Neuronal stem cell (in vitro differentiated cells): ENCODE results near the gene PTPRCAP.

ENCODE experiments used
- DNase-seq: peaks from one replicate; pipeline ENCODE4 v3.0.0-alpha.2; 2013; ENCODE audit warnings: low spot score
- H2AFZ ChIP-seq: one replicate; pipeline ENCODE4 v1.6.1; 2013; ENCODE audit warnings: mild to moderate bottlenecking, low read length, inconsistent platforms
- H2AK5ac ChIP-seq: 2 replicates; pipeline ENCODE4 v1.6.1; 2013; ENCODE audit warnings: low read depth, mild to moderate bottlenecking, inconsistent platforms, low read length, moderate library complexity, mixed read lengths
- H2BK120ac ChIP-seq: 2 replicates; pipeline ENCODE4 v1.6.1; 2013; ENCODE audit warnings: low read depth, mild to moderate bottlenecking, inconsistent platforms, low read length, moderate library complexity, mixed read lengths
- H2BK12ac ChIP-seq: one replicate; pipeline ENCODE4 v1.6.1; 2013; ENCODE audit warnings: low read length, inconsistent platforms
- H2BK15ac ChIP-seq: 2 replicates; pipeline ENCODE4 v1.6.1; 2013; ENCODE audit warnings: mild to moderate bottlenecking, low read length, inconsistent platforms, mixed read lengths
- H2BK5ac ChIP-seq: one replicate; pipeline ENCODE4 v1.6.1; 2013; ENCODE audit warnings: inconsistent platforms, mild to moderate bottlenecking, low read length, moderate library complexity
- H3K14ac ChIP-seq: one replicate; pipeline ENCODE4 v1.6.1; 2013; ENCODE audit warnings: low read length, inconsistent platforms
- H3K18ac ChIP-seq: 2 replicates; pipeline ENCODE4 v1.6.1; 2013; ENCODE audit warnings: low read length, inconsistent platforms
- H3K23ac ChIP-seq: 2 replicates; pipeline ENCODE4 v1.6.1; 2013; ENCODE audit warnings: low read depth, mild to moderate bottlenecking, mixed read lengths, low read length, inconsistent platforms; ENCODE audit not compliant: poor library complexity
- H3K27ac ChIP-seq: replicated peaks from 3 replicates; pipeline ENCODE4 v1.5.1; 2013; ENCODE audit warnings: low read length, inconsistent platforms
- H3K27me3 ChIP-seq, 3 experiments: 2 replicates each; pipeline ENCODE4 v1.6.1; 2013; ENCODE audit warnings: low read length in 3 of 3, mild to moderate bottlenecking in 2 of 3, inconsistent platforms in 1 of 3, low read depth in 1 of 3, mixed read lengths in 1 of 3, moderate library complexity in 1 of 3; ENCODE audit not compliant: control insufficient read depth in 3 of 3, insufficient read depth in 3 of 3
- H3K36me3 ChIP-seq, 2 donors: replicated peaks in 1 of 2; 2 replicates each; pipeline ENCODE4 v1.6.1; 2013; ENCODE audit warnings: low read length in 2 of 2; ENCODE audit not compliant: control insufficient read depth in 2 of 2, insufficient read depth in 2 of 2
- H3K4ac ChIP-seq: 2 replicates; pipeline ENCODE4 v1.6.1; 2013; ENCODE audit warnings: inconsistent platforms, mild to moderate bottlenecking, low read length, moderate library complexity
- H3K4me1 ChIP-seq, 2 donors: 1 replicate in 1 of 2; 2 replicates in 1 of 2; pipeline ENCODE4 v1.6.1; 2013; ENCODE audit warnings: low read length in 2 of 2, low read depth in 1 of 2; ENCODE audit not compliant: control insufficient read depth in 2 of 2, insufficient read depth in 1 of 2
- H3K4me2 ChIP-seq: one replicate; pipeline ENCODE4 v1.6.1; 2013; ENCODE audit warnings: mild to moderate bottlenecking, low read length, inconsistent platforms; ENCODE audit not compliant: insufficient read depth, poor library complexity, severe bottlenecking
- H3K4me3 ChIP-seq, 2 donors: 2 replicates each; pipeline ENCODE4 v1.5.1; 2013; ENCODE audit warnings: low read length in 2 of 2, mild to moderate bottlenecking in 2 of 2, inconsistent platforms in 1 of 2, moderate library complexity in 1 of 2
- H3K79me1 ChIP-seq: one replicate; pipeline ENCODE4 v1.6.1; 2013; ENCODE audit warnings: low read depth, mild to moderate bottlenecking, inconsistent platforms, low read length, moderate library complexity
- H3K9ac ChIP-seq: one replicate; pipeline ENCODE4 v1.6.1; 2013; ENCODE audit warnings: mild to moderate bottlenecking, low read depth, low read length, inconsistent platforms; ENCODE audit not compliant: poor library complexity
- H3K9me3 ChIP-seq, 2 donors: replicated peaks in 1 of 2; 2 replicates each; pipeline versions ENCODE3 to v1.6.1; 2013; ENCODE audit warnings: low read length in 2 of 2, mild to moderate bottlenecking in 2 of 2, inconsistent platforms in 1 of 2, low read depth in 1 of 2, mixed read lengths in 1 of 2, moderate library complexity in 1 of 2; ENCODE audit not compliant: control insufficient read depth in 2 of 2, insufficient read depth in 1 of 2
- H4K8ac ChIP-seq: one replicate; pipeline ENCODE4 v1.6.1; 2013; ENCODE audit warnings: low read depth, mild to moderate bottlenecking, inconsistent platforms, low read length, moderate library complexity
- H4K91ac ChIP-seq: one replicate; pipeline ENCODE4 v1.6.1; 2013; ENCODE audit warnings: low read length, low read depth, mild to moderate bottlenecking, inconsistent platforms; ENCODE audit not compliant: poor library complexity
- WGBS, 2 donors: extraction: QIAGEN DNeasy Blood & Tissue Kit; methylation state at CpG; one replicate each; pipeline ENCODE4 v1.1.7; 2013; ENCODE audit warnings: missing lambda C conversion rate in 2 of 2, mixed read lengths in 1 of 2; ENCODE audit not compliant: insufficient read length in 2 of 2, insufficient replicate concordance in 1 of 2; ENCODE audit errors: extremely low coverage in 2 of 2; 5-methylcytosine and 5-hydroxymethylcytosine counted together

Gene PTPRCAP

DNA sequence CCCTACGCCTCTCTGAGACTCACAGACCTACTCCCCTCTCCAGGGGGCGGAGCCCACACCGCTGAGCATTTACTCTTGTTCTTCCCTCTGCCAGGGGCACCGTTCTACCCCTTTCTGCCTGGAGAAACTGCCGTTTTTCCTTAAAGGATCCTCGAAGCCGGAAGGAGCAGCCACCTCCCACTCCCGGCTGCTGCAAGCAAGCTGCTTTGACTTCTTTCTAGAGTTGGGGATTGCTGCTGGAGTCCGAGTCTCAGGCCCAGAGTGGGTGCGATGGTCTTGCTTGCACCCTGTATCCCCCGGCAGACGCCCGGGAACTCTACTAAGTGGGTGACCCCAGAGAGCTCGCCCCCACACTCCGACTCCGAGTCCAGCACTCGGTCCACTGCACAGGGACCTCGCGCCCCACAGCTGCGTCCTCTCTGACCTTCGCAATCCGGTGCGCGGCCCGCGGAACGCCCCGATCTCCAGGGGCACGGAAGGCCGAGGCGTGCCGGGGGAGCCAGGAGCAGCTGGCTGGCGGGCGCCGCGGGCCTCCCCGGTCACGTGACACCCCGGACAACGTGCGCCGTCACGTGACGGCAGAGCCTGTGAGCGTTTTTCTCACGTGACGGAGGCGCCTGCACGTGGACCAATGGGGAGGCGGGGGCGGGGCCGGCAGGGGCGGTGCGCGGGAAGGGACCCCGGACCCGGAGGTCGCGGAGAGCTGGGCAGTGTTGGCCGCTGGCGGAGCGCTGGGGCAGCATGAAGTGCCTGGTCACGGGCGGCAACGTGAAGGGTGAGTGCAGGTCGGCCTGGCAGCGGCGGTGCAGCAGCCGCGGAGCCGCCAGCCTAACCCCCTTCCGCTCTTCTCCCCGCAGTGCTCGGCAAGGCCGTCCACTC is 45.9 kb downstream of the PTPRCAP start, which contains the start of gene RAD9A:
Gene RAD9A (plus strand): TSS at position 683 of the 879 bp plus-strand sequence. CDS start 59 bp downstream, at position 742.
- H3K14ac ChIP-seq, result peak within 1 kb of the TSS; percentile 89
- DNase-seq, result peak; percentile 93
- WGBS, 2 donors, result no CpG with 5 or more reads among the region's 75 CpGs

DNA sequence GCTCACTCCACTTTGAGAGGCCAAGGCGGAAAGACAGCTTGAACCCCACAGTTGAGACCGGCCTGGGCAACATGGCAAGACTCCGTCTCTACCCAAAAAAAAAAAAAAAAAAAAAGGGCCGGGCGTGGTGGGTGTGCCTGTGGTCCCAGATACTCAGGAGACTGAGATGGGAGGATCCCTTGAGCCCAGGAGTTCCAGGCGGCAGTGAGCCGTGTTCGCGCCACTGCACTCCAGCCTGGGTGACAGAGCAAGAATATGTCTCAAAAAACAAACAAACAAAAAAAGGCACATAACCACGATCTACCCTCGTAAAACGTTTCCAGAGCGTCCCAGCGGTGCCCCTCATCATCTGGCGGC is 46.6 kb downstream of the PTPRCAP start:
- Histone ChIP-seq H3K23ac (no peak overlapping the region), H2AK5ac (no peak overlapping the region), H2BK15ac (no peak overlapping the region), H4K8ac (no peak overlapping the region), H3K4me1 (peaks cover 5 to 6% of the 10 kb centered on the region in 2 donors), H3K79me1 (peaks cover 8% of the 10 kb centered on the region), H2AFZ (peak overlapping the region; percentile 86), H3K36me3 (peaks cover 12 to 24% of the 10 kb centered on the region in 2 donors), H3K27me3 (no peaks in the 10 kb centered on the region), H3K4me3 (peak overlapping the region; percentile 84 to 96), H3K4ac (no peak overlapping the region), H2BK120ac (no peak overlapping the region), H3K4me2 (peak overlapping the region; percentile 93), H3K9me3 (no peaks in the 10 kb centered on the region), H2BK5ac (no peak overlapping the region), H3K14ac (no peak overlapping the region), H3K18ac (no peak overlapping the region), H3K9ac (no peak overlapping the region), H2BK12ac (no peak overlapping the region), H3K27ac (no peak overlapping the region), H4K91ac (no peak overlapping the region)
- WGBS, 2 donors, result no CpG with 5 or more reads among the region's 15 CpGs
- no peak for DNase-seq

More for the DNA sequence above, 45.9 kb downstream of the PTPRCAP start, which contains the start of gene RAD9A:
- H2BK120ac ChIP-seq, result peak within 1 kb of the TSS; percentile 81
- no peaks in the 10 kb centered on the region for H3K27me3 ChIP-seq
- H3K9me3 ChIP-seq, result no peaks in the 10 kb centered on the region
- H3K18ac ChIP-seq, result peak within 1 kb of the TSS; percentile 99
- H2BK12ac ChIP-seq, result peak within 1 kb of the TSS; percentile 58
- H2BK5ac ChIP-seq, result peak within 1 kb of the TSS; percentile 96
- peak within 1 kb of the TSS; percentile 100 for H3K9ac ChIP-seq
- peak within 1 kb of the TSS; percentile 86 for H2AFZ ChIP-seq
- peak within 1 kb of the TSS; percentile 93 for H4K8ac ChIP-seq
- peak within 1 kb of the TSS; percentile 95 for H3K4me2 ChIP-seq
- H4K91ac ChIP-seq, result no peak within 1 kb of the TSS
- H3K4ac ChIP-seq, result peak within 1 kb of the TSS; percentile 53
- peaks cover 5 to 6% of the 10 kb centered on the region in 2 donors for H3K4me1 ChIP-seq
- H3K27ac ChIP-seq, result no peak within 1 kb of the TSS
- H3K23ac ChIP-seq, result peak within 1 kb of the TSS; percentile 98
- peak within 1 kb of the TSS; percentile 81 for H2BK15ac ChIP-seq
- peak within 1 kb of the TSS; percentile 84 to 98 for H3K4me3 ChIP-seq
- H3K79me1 ChIP-seq, result peaks cover 10% of the 10 kb centered on the region
- peaks cover 18 to 30% of the 10 kb centered on the region in 2 donors for H3K36me3 ChIP-seq
- peak within 1 kb of the TSS; percentile 15 for H2AK5ac ChIP-seq

DNA sequence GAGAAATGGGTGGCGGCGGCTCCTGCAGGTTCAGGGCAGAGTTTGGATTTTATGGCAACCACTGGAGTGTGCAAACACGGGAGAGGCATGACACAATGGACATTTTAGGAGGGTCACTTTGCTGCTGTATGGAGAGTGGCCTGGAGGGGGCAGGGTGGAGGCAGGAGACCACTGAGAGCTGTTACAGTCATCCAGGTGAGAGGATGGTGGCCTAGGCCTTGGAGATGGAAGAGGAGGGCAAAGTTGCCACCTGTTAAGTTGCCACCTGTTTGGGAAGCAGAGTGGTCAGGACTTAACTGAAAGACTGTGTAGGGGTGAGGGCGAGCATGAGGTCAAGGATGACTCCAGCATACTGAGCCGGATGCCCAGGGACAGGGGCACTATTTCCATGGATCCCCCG is 48.0 kb downstream of the PTPRCAP start:
- DNase-seq, result no peak
- H3K27ac ChIP-seq, result no peak overlapping the region
- H3K27me3 ChIP-seq, result no peaks in the 10 kb centered on the region
- no peak overlapping the region for H3K4me3 ChIP-seq
- no peaks in the 10 kb centered on the region for H3K9me3 ChIP-seq
- no peak overlapping the region for H3K18ac ChIP-seq
- no peak overlapping the region for H4K91ac ChIP-seq
- no peak overlapping the region for H2BK120ac ChIP-seq
- H2AK5ac ChIP-seq, result no peak overlapping the region
- no peak overlapping the region for H4K8ac ChIP-seq
- H3K9ac ChIP-seq, result no peak overlapping the region
- H3K23ac ChIP-seq, result no peak overlapping the region
- no CpG with 5 or more reads among the region's 6 CpGs for WGBS, 2 donors
- H3K79me1 ChIP-seq, result peaks cover 8% of the 10 kb centered on the region
- H2BK12ac ChIP-seq, result no peak overlapping the region
- H3K4me2 ChIP-seq, result no peak overlapping the region
- H3K36me3 ChIP-seq, result peaks cover 6 to 13% of the 10 kb centered on the region in 2 donors
- peaks cover 5 to 6% of the 10 kb centered on the region in 2 donors for H3K4me1 ChIP-seq
- H3K14ac ChIP-seq, result no peak overlapping the region
- H2BK15ac ChIP-seq, result no peak overlapping the region
- no peak overlapping the region for H3K4ac ChIP-seq
- H2AFZ ChIP-seq, result no peak overlapping the region
- H2BK5ac ChIP-seq, result no peak overlapping the region

DNA sequence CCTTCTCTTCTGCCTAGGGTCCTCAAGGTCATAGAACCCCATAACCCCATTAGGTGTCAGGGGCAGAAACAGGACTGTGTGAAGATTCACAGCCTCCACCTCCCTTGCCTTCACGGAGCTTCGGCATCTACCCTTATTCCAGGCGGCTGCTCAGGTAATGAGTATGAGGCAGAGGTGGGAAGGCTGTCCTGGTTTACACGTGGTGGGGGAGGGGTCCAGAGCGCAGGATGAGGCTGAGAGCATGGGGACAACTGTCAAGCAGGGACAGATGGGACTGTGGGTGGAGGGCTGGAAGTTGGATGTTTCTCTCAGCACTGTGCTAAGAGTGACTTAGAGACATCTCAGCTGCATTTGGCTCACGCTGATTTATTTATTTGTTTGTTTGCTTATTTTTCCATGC is 50.0 kb downstream of the PTPRCAP start:
- Histone ChIP-seq H3K4me1 (peaks cover 2 to 3% of the 10 kb centered on the region in 2 donors), H2BK120ac (no peak overlapping the region)
- WGBS, 2 donors, result no CpG with 5 or more reads among the region's 6 CpGs

More for the DNA sequence above, 50.0 kb downstream of the PTPRCAP start:
- no peak overlapping the region for H3K4ac ChIP-seq
- no peak overlapping the region for H2AK5ac ChIP-seq
- H4K91ac ChIP-seq, result no peak overlapping the region
- no peak overlapping the region for H3K4me2 ChIP-seq
- no peak for DNase-seq
- no peaks in the 10 kb centered on the region for H3K27me3 ChIP-seq
- peak overlapping the region; percentile 56 for H3K9ac ChIP-seq
- H3K79me1 ChIP-seq, result peaks cover 5% of the 10 kb centered on the region
- H2BK15ac ChIP-seq, result no peak overlapping the region
- H2AFZ ChIP-seq, result no peak overlapping the region
- no peak overlapping the region for H3K27ac ChIP-seq
- H3K23ac ChIP-seq, result no peak overlapping the region
- no peaks in the 10 kb centered on the region for H3K9me3 ChIP-seq
- no peak overlapping the region for H3K14ac ChIP-seq
- H3K36me3 ChIP-seq, result no peaks in the 10 kb centered on the region
- H3K18ac ChIP-seq, result no peak overlapping the region
- no peak overlapping the region for H2BK12ac ChIP-seq
- no peak overlapping the region for H4K8ac ChIP-seq
- H3K4me3 ChIP-seq, result no peak overlapping the region
- H2BK5ac ChIP-seq, result no peak overlapping the region
